ENCODE data around the gene TAF6L.
"Not testable (repeated sequence)": the region's sequence is repeated elsewhere in the genome, so short reads cannot be mapped to it uniquely, and the experiment has no call there.

Gene TAF6L

GRCh38 chr11:62771144-62772021, at the start of gene TAF6L:
Gene TAF6L, plus strand, starts transcription at chr11:62771396. Its CDS starts 4,388 bp downstream, at chr11:62775784.
- DNase-seq, result peak; percentile 84 to 94

GRCh38 chr11:62721994-62722393, 49.2 kb upstream of the TAF6L start:
- no peak for DNase-seq

- DNase-seq, result no peak
Observed at GRCh38 chr11:62724171-62724570, 47.0 kb upstream of the TAF6L start.

- DNase-seq, result no peak
Observed at GRCh38 chr11:62725646-62726045, 45.5 kb upstream of the TAF6L start.

GRCh38 chr11:62726156-62726914, 44.9 kb upstream of the TAF6L start:
- DNase-seq, result no peak

- no peak for DNase-seq
Observed at GRCh38 chr11:62726915-62727164, 44.4 kb upstream of the TAF6L start.

- peak; percentile 98 to 99 for DNase-seq
Observed at GRCh38 chr11:62727165-62727871, 43.9 kb upstream of the TAF6L start, which contains the start of gene HNRNPUL2. Gene HNRNPUL2, minus strand, starts transcription at chr11:62727457. Its CDS starts 301 bp downstream, at chr11:62727156.

- peak in 1 of 2 donors; percentile 97 for DNase-seq
Observed at GRCh38 chr11:62727872-62728170, 43.4 kb upstream of the TAF6L start.

- DNase-seq, result peak; percentile 79 to 89
Observed at GRCh38 chr11:62728171-62728988, 42.8 kb upstream of the TAF6L start, which contains the start of gene TTC9C. Gene TTC9C, plus strand, starts transcription at chr11:62728486. Its CDS starts 363 bp downstream, at chr11:62728849.

GRCh38 chr11:62730076-62730475, 41.1 kb upstream of the TAF6L start:
- DNase-seq, result not testable (repeated sequence)

GRCh38 chr11:62732830-62733229, 38.4 kb upstream of the TAF6L start:
- no peak for DNase-seq

GRCh38 chr11:62737196-62737595, 34.0 kb upstream of the TAF6L start:
- no peak for DNase-seq

GRCh38 chr11:62747475-62748160, 23.6 kb upstream of the TAF6L start:
- DNase-seq, result no peak

- DNase-seq, result not testable (repeated sequence)
Observed at GRCh38 chr11:62749931-62750330, 21.3 kb upstream of the TAF6L start.

- DNase-seq, result no peak
Observed at GRCh38 chr11:62752177-62752785, 18.9 kb upstream of the TAF6L start.

- no peak for DNase-seq
Observed at GRCh38 chr11:62752994-62753735, 18.0 kb upstream of the TAF6L start.

- peak; percentile 97 to 100 for DNase-seq
Observed at GRCh38 chr11:62753736-62754603, 17.2 kb upstream of the TAF6L start, which contains the start of gene ZBTB3. Gene ZBTB3, minus strand, starts transcription at chr11:62754160. Its CDS starts 496 bp downstream, at chr11:62753664.

- no peak for DNase-seq
Observed at GRCh38 chr11:62755086-62755615, 16.0 kb upstream of the TAF6L start.
